WTC11 (cell line): ENCODE measurements around the gene CNDP1.

ENCODE experiments used
- SP1 ChIP-seq: sonication (generic); formaldehyde crosslinking; conservative IDR thresholded peaks from 2 replicates; pipeline ENCODE4 v1.8.1; 2022; ENCODE audit warnings: missing genetic modification reagents
- ZNF138 ChIP-seq: sonication (generic); formaldehyde crosslinking; conservative IDR thresholded peaks from 2 replicates; pipeline ENCODE4 v1.8.1; 2022; ENCODE audit warnings: mild to moderate bottlenecking, moderate library complexity, missing genetic modification reagents
- TF ChIP-seq, protein P1 (sequence below): sonication (generic); formaldehyde crosslinking; IDR thresholded peaks from 2 replicates; pipeline ENCODE4 v1.8.1; 2023; ENCODE audit warnings: mild to moderate bottlenecking, missing genetic modification reagents, borderline replicate concordance
- TF ChIP-seq, protein P2 (sequence below): sonication (generic); formaldehyde crosslinking; IDR thresholded peaks from 2 replicates; pipeline ENCODE4 v1.8.0; 2022; ENCODE audit warnings: missing genetic modification reagents
- TF ChIP-seq, protein P3 (sequence below): fragments of 250-450 bp; sonication (Bioruptor Pico); IDR thresholded peaks from 2 replicates; pipeline ENCODE4 v1.9.0; 2021; ENCODE audit warnings: mild to moderate bottlenecking
- TF ChIP-seq, protein P4 (sequence below): fragments of 200-600 bp; IDR thresholded peaks from 2 replicates; pipeline ENCODE4 v1.8.0; 2022; ENCODE audit warnings: antibody characterized with exemption
- TF ChIP-seq, protein P5 (sequence below): sonication (generic); formaldehyde crosslinking; IDR thresholded peaks from 2 replicates; pipeline ENCODE4 v1.8.0; 2022; ENCODE audit warnings: mild to moderate bottlenecking, missing genetic modification reagents

DNA sequence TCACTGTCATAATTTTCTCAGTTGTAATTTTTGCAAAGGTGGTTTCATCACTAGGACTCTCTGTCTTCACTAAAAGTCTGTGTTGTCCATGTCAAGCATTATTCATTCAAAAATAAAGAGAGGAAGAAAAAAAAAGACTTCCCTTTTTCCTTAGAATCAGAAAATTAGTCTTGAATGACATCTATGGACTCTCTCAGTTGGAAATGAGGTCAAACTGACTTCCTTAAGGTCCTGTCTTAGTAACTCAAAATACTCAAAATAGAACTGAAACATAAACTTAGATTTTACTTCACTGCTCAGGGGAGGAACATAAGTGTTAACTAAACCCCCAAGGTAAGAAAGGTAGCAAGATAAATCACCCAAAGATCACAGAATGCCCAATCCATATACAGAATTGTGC lies 61.1 kb downstream of the CNDP1 start:
- TF ChIP-seq ZNF138 (CRISPR knock-in tag) (no peak), SP1 (CRISPR knock-in tag) (no peak)
- TF ChIP-seq, protein P1, sequence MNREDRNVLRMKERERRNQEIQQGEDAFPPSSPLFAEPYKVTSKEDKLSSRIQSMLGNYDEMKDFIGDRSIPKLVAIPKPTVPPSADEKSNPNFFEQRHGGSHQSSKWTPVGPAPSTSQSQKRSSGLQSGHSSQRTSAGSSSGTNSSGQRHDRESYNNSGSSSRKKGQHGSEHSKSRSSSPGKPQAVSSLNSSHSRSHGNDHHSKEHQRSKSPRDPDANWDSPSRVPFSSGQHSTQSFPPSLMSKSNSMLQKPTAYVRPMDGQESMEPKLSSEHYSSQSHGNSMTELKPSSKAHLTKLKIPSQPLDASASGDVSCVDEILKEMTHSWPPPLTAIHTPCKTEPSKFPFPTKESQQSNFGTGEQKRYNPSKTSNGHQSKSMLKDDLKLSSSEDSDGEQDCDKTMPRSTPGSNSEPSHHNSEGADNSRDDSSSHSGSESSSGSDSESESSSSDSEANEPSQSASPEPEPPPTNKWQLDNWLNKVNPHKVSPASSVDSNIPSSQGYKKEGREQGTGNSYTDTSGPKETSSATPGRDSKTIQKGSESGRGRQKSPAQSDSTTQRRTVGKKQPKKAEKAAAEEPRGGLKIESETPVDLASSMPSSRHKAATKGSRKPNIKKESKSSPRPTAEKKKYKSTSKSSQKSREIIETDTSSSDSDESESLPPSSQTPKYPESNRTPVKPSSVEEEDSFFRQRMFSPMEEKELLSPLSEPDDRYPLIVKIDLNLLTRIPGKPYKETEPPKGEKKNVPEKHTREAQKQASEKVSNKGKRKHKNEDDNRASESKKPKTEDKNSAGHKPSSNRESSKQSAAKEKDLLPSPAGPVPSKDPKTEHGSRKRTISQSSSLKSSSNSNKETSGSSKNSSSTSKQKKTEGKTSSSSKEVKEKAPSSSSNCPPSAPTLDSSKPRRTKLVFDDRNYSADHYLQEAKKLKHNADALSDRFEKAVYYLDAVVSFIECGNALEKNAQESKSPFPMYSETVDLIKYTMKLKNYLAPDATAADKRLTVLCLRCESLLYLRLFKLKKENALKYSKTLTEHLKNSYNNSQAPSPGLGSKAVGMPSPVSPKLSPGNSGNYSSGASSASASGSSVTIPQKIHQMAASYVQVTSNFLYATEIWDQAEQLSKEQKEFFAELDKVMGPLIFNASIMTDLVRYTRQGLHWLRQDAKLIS (CRISPR knock-in tag) = no peak
- TF ChIP-seq, protein P2, sequence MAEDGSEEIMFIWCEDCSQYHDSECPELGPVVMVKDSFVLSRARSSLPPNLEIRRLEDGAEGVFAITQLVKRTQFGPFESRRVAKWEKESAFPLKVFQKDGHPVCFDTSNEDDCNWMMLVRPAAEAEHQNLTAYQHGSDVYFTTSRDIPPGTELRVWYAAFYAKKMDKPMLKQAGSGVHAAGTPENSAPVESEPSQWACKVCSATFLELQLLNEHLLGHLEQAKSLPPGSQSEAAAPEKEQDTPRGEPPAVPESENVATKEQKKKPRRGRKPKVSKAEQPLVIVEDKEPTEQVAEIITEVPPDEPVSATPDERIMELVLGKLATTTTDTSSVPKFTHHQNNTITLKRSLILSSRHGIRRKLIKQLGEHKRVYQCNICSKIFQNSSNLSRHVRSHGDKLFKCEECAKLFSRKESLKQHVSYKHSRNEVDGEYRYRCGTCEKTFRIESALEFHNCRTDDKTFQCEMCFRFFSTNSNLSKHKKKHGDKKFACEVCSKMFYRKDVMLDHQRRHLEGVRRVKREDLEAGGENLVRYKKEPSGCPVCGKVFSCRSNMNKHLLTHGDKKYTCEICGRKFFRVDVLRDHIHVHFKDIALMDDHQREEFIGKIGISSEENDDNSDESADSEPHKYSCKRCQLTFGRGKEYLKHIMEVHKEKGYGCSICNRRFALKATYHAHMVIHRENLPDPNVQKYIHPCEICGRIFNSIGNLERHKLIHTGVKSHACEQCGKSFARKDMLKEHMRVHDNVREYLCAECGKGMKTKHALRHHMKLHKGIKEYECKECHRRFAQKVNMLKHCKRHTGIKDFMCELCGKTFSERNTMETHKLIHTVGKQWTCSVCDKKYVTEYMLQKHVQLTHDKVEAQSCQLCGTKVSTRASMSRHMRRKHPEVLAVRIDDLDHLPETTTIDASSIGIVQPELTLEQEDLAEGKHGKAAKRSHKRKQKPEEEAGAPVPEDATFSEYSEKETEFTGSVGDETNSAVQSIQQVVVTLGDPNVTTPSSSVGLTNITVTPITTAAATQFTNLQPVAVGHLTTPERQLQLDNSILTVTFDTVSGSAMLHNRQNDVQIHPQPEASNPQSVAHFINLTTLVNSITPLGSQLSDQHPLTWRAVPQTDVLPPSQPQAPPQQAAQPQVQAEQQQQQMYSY = no peak
- TF ChIP-seq, protein P3, sequence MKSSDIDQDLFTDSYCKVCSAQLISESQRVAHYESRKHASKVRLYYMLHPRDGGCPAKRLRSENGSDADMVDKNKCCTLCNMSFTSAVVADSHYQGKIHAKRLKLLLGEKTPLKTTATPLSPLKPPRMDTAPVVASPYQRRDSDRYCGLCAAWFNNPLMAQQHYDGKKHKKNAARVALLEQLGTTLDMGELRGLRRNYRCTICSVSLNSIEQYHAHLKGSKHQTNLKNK (CRISPR knock-in tag) = no peak
- TF ChIP-seq, protein P4, sequence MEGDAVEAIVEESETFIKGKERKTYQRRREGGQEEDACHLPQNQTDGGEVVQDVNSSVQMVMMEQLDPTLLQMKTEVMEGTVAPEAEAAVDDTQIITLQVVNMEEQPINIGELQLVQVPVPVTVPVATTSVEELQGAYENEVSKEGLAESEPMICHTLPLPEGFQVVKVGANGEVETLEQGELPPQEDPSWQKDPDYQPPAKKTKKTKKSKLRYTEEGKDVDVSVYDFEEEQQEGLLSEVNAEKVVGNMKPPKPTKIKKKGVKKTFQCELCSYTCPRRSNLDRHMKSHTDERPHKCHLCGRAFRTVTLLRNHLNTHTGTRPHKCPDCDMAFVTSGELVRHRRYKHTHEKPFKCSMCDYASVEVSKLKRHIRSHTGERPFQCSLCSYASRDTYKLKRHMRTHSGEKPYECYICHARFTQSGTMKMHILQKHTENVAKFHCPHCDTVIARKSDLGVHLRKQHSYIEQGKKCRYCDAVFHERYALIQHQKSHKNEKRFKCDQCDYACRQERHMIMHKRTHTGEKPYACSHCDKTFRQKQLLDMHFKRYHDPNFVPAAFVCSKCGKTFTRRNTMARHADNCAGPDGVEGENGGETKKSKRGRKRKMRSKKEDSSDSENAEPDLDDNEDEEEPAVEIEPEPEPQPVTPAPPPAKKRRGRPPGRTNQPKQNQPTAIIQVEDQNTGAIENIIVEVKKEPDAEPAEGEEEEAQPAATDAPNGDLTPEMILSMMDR = no peak
- TF ChIP-seq, protein P5, sequence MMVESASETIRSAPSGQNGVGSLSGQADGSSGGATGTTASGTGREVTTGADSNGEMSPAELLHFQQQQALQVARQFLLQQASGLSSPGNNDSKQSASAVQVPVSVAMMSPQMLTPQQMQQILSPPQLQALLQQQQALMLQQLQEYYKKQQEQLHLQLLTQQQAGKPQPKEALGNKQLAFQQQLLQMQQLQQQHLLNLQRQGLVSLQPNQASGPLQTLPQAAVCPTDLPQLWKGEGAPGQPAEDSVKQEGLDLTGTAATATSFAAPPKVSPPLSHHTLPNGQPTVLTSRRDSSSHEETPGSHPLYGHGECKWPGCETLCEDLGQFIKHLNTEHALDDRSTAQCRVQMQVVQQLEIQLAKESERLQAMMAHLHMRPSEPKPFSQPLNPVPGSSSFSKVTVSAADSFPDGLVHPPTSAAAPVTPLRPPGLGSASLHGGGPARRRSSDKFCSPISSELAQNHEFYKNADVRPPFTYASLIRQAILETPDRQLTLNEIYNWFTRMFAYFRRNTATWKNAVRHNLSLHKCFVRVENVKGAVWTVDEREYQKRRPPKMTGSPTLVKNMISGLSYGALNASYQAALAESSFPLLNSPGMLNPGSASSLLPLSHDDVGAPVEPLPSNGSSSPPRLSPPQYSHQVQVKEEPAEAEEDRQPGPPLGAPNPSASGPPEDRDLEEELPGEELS (CRISPR knock-in tag) = no peak
